HCT116 (cell line): Measurements from ENCODE around the gene RTN4RL1. TPM values are rescaled to one million over a fixed set of nuclear protein-coding genes. Genes with fewer than 3 reads are reported as not detected.

Experiments
- ATAC-seq: fragments of 200-7000 bp; cut with Tn5 transposase; 2 replicates; pipeline ENCODE4 v1.9.1; 2020; ENCODE audit warnings: mild to moderate bottlenecking, moderate library complexity
- BruUV-seq: library from RNA; stranded (reverse); fragments of 400-500 nt; replicated peaks from 2 replicates; lab custom pipeline; 2021; lab: Mats Ljungman, UMichigan
- CTCF ChIA-PET: fragments of 300-600 bp; sonication (Branson Sonifier 250); formaldehyde crosslinking; loops from one replicate; lab custom pipeline; 2021; ENCODE audit warnings: antibody characterized with exemption; lab: Charles Lee
- POLR2A ChIA-PET: fragments of 300-600, 350-600 bp; sonication (Branson Sonifier 250); formaldehyde crosslinking; loops from one replicate; lab custom pipeline; 2021; ENCODE audit warnings: antibody characterized with exemption; lab: Charles Lee
- RAD21 ChIA-PET, 2 experiments: fragments of 300-600 bp; sonication (Branson Sonifier 250); formaldehyde crosslinking; loops; one replicate each; lab custom pipeline; 2023; ENCODE audit warnings: low total read pairs in 2 of 2; ENCODE audit not compliant: uncharacterized antibody in 2 of 2, unreplicated experiment in 2 of 2, low non-redundant PET in 1 of 2; lab: Charles Lee
- DNase-seq: peaks from one replicate; pipeline ENCODE4 v3.0.0-alpha.2; 2010; ENCODE audit warnings: low read depth, low spot score
- H2AFZ ChIP-seq: fragments of 200-600 bp; shearing (Covaris generic), sonication (generic); 2 replicates; pipeline ENCODE4 v1.6.1; 2017; ENCODE audit warnings: low read depth, mixed run types, mixed read lengths, antibody characterized with exemption, low read length; ENCODE audit not compliant: poor library complexity, severe bottlenecking
- H3K27ac ChIP-seq: 2 replicates; pipeline ENCODE4 v1.5.1; 2012; ENCODE audit warnings: low read depth, low read length
- H3K27me3 ChIP-seq: fragments of 200-600 bp; sonication (generic); 2 replicates; pipeline ENCODE4 v1.6.1; 2016; ENCODE audit warnings: mixed run types, low read length, mixed read lengths; ENCODE audit not compliant: insufficient read depth
- H3K36me3 ChIP-seq, 2 experiments: fragments of 200-500 bp in 1 of 2; fragments of 200-600 bp in 1 of 2; sonication (Bioruptor generic) in 1 of 2; sonication (generic) in 1 of 2; 2 replicates each; pipeline versions ENCODE4 v1.5.1 to v1.6.1; 2014 to 2016; ENCODE audit warnings: low read length in 2 of 2, inconsistent platforms in 1 of 2, mixed read lengths in 1 of 2, mixed run types in 1 of 2; ENCODE audit not compliant: insufficient read depth in 2 of 2, control insufficient read depth in 1 of 2
- H3K4me1 ChIP-seq, 2 experiments: fragments of 200-600 bp in 1 of 2; sonication (generic) in 1 of 2; 2 replicates each; pipeline versions ENCODE4 v1.5.1 to v1.6.1; 2012 to 2017; ENCODE audit warnings: low read length in 2 of 2, inconsistent platforms in 1 of 2, mild to moderate bottlenecking in 1 of 2, mixed read lengths in 1 of 2, mixed run types in 1 of 2, moderate library complexity in 1 of 2; ENCODE audit not compliant: insufficient read depth in 2 of 2, control insufficient read depth in 1 of 2
- H3K4me2 ChIP-seq: fragments of 200-600 bp; sonication (generic); 2 replicates; pipeline ENCODE4 v1.6.1; 2017; ENCODE audit warnings: mixed run types, low read length, mixed read lengths
- H3K4me3 ChIP-seq, 2 experiments: fragments of 200-600 bp in 1 of 2; sonication (generic) in 1 of 2; replicated peaks in 1 of 2; 2 replicates each; pipeline ENCODE4 v1.5.1; 2011 to 2016; ENCODE audit warnings: low read length in 2 of 2, control low read depth in 1 of 2, low read depth in 1 of 2, mild to moderate bottlenecking in 1 of 2, mixed read lengths in 1 of 2, mixed run types in 1 of 2
- H3K79me2 ChIP-seq: fragments of 200-600 bp; sonication (generic); 2 replicates; pipeline ENCODE4 v1.6.1; 2017; ENCODE audit warnings: mild to moderate bottlenecking, mixed run types, low read length, moderate library complexity, mixed read lengths; ENCODE audit not compliant: insufficient read depth
- H3K9ac ChIP-seq: fragments of 200-600 bp; sonication (generic); 2 replicates; pipeline ENCODE4 v1.6.1; 2016; ENCODE audit warnings: low read length, mixed read lengths
- H3K9me2 ChIP-seq: fragments of 200-600 bp; sonication (generic), shearing (Covaris generic); 2 replicates; pipeline ENCODE4 v1.6.1; 2017; ENCODE audit warnings: mixed run types, mild to moderate bottlenecking, moderate library complexity; ENCODE audit not compliant: insufficient read depth
- H3K9me3 ChIP-seq, 2 experiments: fragments of 200-500 bp in 1 of 2; fragments of 200-600 bp in 1 of 2; sonication (Bioruptor generic) in 1 of 2; sonication (generic) in 1 of 2; 2 replicates each; pipeline ENCODE4 v1.6.1; 2014 to 2017; ENCODE audit warnings: low read length in 2 of 2, mixed read lengths in 2 of 2, inconsistent platforms in 1 of 2, low read depth in 1 of 2, mild to moderate bottlenecking in 1 of 2, mixed run types in 1 of 2, moderate library complexity in 1 of 2; ENCODE audit not compliant: control insufficient read depth in 1 of 2, insufficient read depth in 1 of 2
- H4K20me1 ChIP-seq: fragments of 200-600 bp; sonication (generic), shearing (Covaris generic); 2 replicates; pipeline ENCODE4 v1.6.1; 2017; ENCODE audit warnings: mixed run types, mild to moderate bottlenecking, moderate library complexity; ENCODE audit not compliant: insufficient read depth
- CBX3 ChIP-seq: IDR thresholded peaks from 2 replicates; pipeline ENCODE4 v1.6.1; 2012; ENCODE audit warnings: low read depth
- CTCF ChIP-seq, 3 experiments: fragments of 200-600 bp in 1 of 3; sonication (generic) in 1 of 3; IDR thresholded peaks in 2 of 3; conservative IDR thresholded peaks in 1 of 3; 2 replicates each; pipeline ENCODE4 v1.5.1; 2012 to 2017; ENCODE audit warnings: low read depth in 2 of 3, low read length in 2 of 3, antibody characterized with exemption in 1 of 3, borderline replicate concordance in 1 of 3, control low read depth in 1 of 3, mild to moderate bottlenecking in 1 of 3, mixed read lengths in 1 of 3, mixed run types in 1 of 3, moderate library complexity in 1 of 3; ENCODE audit not compliant: insufficient read depth in 1 of 3
- EGR1 ChIP-seq: IDR thresholded peaks from 2 replicates; pipeline ENCODE4 v1.6.1; 2012; ENCODE audit warnings: low read depth
- EZH2 ChIP-seq: fragments of 200-600 bp; sonication (generic); IDR thresholded peaks from 2 replicates; pipeline ENCODE4 v1.6.1; 2017; ENCODE audit warnings: antibody characterized with exemption, mixed run types
- EZH2phosphoT487 ChIP-seq: fragments of 200-600 bp; IDR thresholded peaks from 2 replicates; pipeline ENCODE4 v1.6.1; 2018; ENCODE audit warnings: antibody characterized with exemption, borderline replicate concordance
- JUND ChIP-seq: IDR thresholded peaks from 2 replicates; pipeline ENCODE4 v1.6.1; 2012
- MAX ChIP-seq: IDR thresholded peaks from 2 replicates; pipeline ENCODE4 v1.6.1; 2012
- POLR2AphosphoS5 ChIP-seq: IDR thresholded peaks from 2 replicates; pipeline ENCODE4 v1.6.1; 2011; ENCODE audit warnings: mild to moderate bottlenecking, low read depth, low read length, moderate library complexity
- RAD21 ChIP-seq: IDR thresholded peaks from 2 replicates; pipeline ENCODE4 v1.6.1; 2012; ENCODE audit warnings: low read depth, mild to moderate bottlenecking
- REST ChIP-seq: IDR thresholded peaks from 2 replicates; pipeline ENCODE4 v1.6.1; 2012; ENCODE audit warnings: low read depth
- SIN3A ChIP-seq: IDR thresholded peaks from 2 replicates; pipeline ENCODE4 v1.6.1; 2012; ENCODE audit warnings: low read depth
- SRF ChIP-seq: IDR thresholded peaks from 2 replicates; pipeline ENCODE4 v1.6.1; 2012; ENCODE audit warnings: low read depth
- TCF7L2 ChIP-seq: IDR thresholded peaks from 2 replicates; pipeline ENCODE4 v1.7.0; 2011; ENCODE audit warnings: borderline replicate concordance, inconsistent platforms; ENCODE audit not compliant: insufficient read depth, insufficient read length; ENCODE audit errors: extremely low read depth
- YY1 ChIP-seq: IDR thresholded peaks from 2 replicates; pipeline ENCODE4 v1.6.1; 2011; ENCODE audit warnings: low read length, low read depth, moderate library complexity, mild to moderate bottlenecking; ENCODE audit not compliant: insufficient replicate concordance; ENCODE audit errors: extremely low read depth
- ZBTB33 ChIP-seq: IDR thresholded peaks from 2 replicates; pipeline ENCODE4 v1.6.1; 2011; ENCODE audit warnings: mild to moderate bottlenecking, low read length, moderate library complexity; ENCODE audit not compliant: insufficient replicate concordance; ENCODE audit errors: extremely low read depth
- ZFX ChIP-seq: fragments of 450-650 bp; IDR thresholded peaks from 2 replicates; pipeline ENCODE4 v1.6.1; 2017
- ZNF274 ChIP-seq: fragments of 200-500 bp; sonication (Bioruptor generic); IDR thresholded peaks from 2 replicates; pipeline ENCODE4 v1.6.1; 2014; ENCODE audit warnings: mild to moderate bottlenecking, low read depth, low read length, inconsistent platforms
- intact Hi-C: fragments of 100-400 bp; cut with micrococcal nuclease; formaldehyde crosslinking; loops from 2 replicates; pipeline ENCODE4 v1.10.0; 2022
- total RNA-seq: library from RNA; stranded (reverse); gene quantifications from one replicate; pipeline ENCODE4 v1.2.1, GENCODE V29; 2021; ENCODE audit not compliant: unreplicated experiment

Gene RTN4RL1
- total RNA-seq, 1 experiment from 2014 or later = 3.7 TPM

GRCh38 chr17:1969712-1970111 is 55.4 kb downstream of the RTN4RL1 start:
- Histone ChIP-seq H4K20me1 (no peaks in the 10 kb centered on the region), H3K9ac (no peak overlapping the region), H3K9me2 (no peaks in the 10 kb centered on the region), H2AFZ (no peak overlapping the region), H3K27ac (no peak overlapping the region), H3K4me3 (no peak overlapping the region), H3K27me3 (no peaks in the 10 kb centered on the region), H3K79me2 (no peaks in the 10 kb centered on the region), H3K4me1 (no peaks in the 10 kb centered on the region)
- ATAC-seq (no peak), DNase-seq (no peak)
- ChIA-PET POLR2A (no interaction called here), CTCF (no interaction called here)
- intact Hi-C loops = no loop called here
- no peak for TF ChIP-seq ZBTB33
- no peak for TF ChIP-seq EZH2
- TF ChIP-seq RAD21 = no peak
- no peak for TF ChIP-seq POLR2AphosphoS5
- TF ChIP-seq REST = no peak
- no peak for TF ChIP-seq CTCF (IDR thresholded peaks at IDR 0.05 in 2 of 3, conservative IDR thresholded peaks at IDR 0.05 in 1 of 3; ENCODE audit: borderline replicate concordance in 1 of 3, insufficient read depth in 1 of 3, low read depth in 2 of 3, low read length in 2 of 3)
- TF ChIP-seq SIN3A = no peak
- no peak for TF ChIP-seq EZH2phosphoT487
- TF ChIP-seq TCF7L2 = no peak
- TF ChIP-seq YY1 = no peak
- TF ChIP-seq CBX3 = no peak
- no peak for TF ChIP-seq JUND
- TF ChIP-seq MAX = no peak
- TF ChIP-seq ZNF274 = no peak
- no peak for TF ChIP-seq SRF
- TF ChIP-seq EGR1 = no peak
- TF ChIP-seq ZFX = no peak
- TF ChIP-seq, all 23 proteins: peak for 0
- RAD21 ChIA-PET = no interaction called here
- no peaks in the 10 kb centered on the region for H3K36me3 ChIP-seq
- BruUV-seq = no TSS peak
- H3K4me2 ChIP-seq = no peak overlapping the region
- H3K9me3 ChIP-seq = no peaks in the 10 kb centered on the region
